ES-I3 (cell line): ENCODE measurements around the gene ZNF274.
"Not testable (repeated sequence)": the region's sequence is repeated elsewhere in the genome, so short reads cannot be mapped to it uniquely, and the experiment has no call there.

ENCODE experiments used
- H3K36me3 ChIP-seq: 2 replicates; pipeline ENCODE4 v1.6.1; 2013; ENCODE audit warnings: mild to moderate bottlenecking, low read length, control low read depth, moderate library complexity; ENCODE audit not compliant: insufficient read depth
- H3K4me1 ChIP-seq: 2 replicates; pipeline ENCODE4 v1.6.1; 2013; ENCODE audit warnings: mild to moderate bottlenecking, control low read depth, low read length; ENCODE audit not compliant: insufficient read depth
- H3K9ac ChIP-seq: 2 replicates; pipeline ENCODE4 v1.6.1; 2013; ENCODE audit warnings: low read depth, mild to moderate bottlenecking, low read length, moderate library complexity
- H3K9me3 ChIP-seq: 2 replicates; pipeline ENCODE4 v1.6.1; 2013; ENCODE audit warnings: mild to moderate bottlenecking, low read length, moderate library complexity; ENCODE audit not compliant: control insufficient read depth, insufficient read depth

The ZNF274 gene

DNA sequence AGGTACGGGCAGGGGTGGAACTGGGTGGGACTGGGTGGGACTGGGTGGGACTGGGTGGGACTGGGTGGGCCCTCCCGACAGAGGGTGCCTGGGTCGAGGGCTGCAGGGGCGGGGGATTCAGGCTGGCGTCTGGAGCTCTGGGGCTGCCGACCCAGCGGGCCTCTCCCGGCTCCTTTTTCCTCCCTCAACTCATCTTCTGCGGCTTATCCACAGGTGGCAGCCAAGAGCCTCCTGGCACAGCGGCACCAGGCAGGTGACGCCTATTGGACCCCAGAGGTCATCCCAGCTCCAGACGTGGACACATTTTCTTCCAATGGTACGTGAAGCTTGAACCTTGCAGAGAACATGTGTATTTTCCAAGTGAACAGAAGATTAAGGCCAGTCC lies 46.4 kb downstream of the ZNF274 start:
- Histone ChIP-seq H3K9me3 (peaks cover 5% of the 10 kb centered on the region; the same call in 1 of the 2 replicates), H3K9ac (peak overlapping the region; percentile 88), H3K4me1 (no peaks in the 10 kb centered on the region), H3K36me3 (peaks cover 36% of the 10 kb centered on the region)

DNA sequence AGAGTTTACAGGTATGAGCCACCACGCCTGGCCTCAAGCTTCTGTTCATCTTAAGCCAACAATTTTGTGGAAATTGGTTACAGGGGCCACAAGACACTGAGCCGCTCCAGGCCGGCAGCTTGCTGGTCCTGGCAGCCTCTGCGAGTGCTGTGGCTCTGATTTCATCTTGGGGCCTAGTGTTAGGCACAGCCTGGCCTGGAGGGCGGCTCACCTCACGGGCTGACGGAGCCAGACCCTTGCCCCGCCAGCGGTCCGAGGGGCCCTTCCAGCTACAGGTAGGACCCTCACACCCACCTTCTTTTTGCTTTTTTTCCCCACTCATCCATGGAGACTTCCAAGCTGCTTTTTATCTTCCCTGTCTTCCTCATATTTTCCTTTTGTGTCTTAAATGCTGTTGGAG lies 54.5 kb downstream of the ZNF274 start:
- 0 out of 2 replicates have a peak, but pooled peaks cover 3% of the 10 kb centered on the region for H3K9me3 ChIP-seq
- no peak overlapping the region for H3K9ac ChIP-seq
- H3K4me1 ChIP-seq, result no peaks in the 10 kb centered on the region
- H3K36me3 ChIP-seq, result peaks cover 58% of the 10 kb centered on the region

DNA sequence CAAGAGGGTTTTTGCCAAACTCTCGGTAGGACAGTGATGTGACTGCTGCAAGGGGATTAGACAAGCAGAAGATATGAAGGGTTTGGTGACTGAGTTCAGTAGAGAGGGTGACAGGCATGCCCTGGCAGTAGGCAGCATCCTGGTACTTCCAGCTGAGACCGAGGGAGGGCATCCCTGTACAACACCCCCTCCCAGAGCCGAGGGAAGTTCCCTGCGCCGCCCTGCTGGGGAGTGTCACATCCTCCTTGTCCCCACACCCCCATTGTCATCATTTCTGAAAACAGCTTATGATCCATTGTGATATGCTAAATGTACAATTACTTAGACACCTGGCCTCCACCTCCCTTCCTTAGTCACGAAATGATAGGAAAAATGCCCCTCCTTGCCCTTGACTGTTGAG lies 60.5 kb downstream of the ZNF274 start:
- H3K9ac ChIP-seq, result no peak overlapping the region
- peaks cover 23% of the 10 kb centered on the region for H3K9me3 ChIP-seq
- H3K36me3 ChIP-seq, result peaks cover 66% of the 10 kb centered on the region
- no peaks in the 10 kb centered on the region for H3K4me1 ChIP-seq

DNA sequence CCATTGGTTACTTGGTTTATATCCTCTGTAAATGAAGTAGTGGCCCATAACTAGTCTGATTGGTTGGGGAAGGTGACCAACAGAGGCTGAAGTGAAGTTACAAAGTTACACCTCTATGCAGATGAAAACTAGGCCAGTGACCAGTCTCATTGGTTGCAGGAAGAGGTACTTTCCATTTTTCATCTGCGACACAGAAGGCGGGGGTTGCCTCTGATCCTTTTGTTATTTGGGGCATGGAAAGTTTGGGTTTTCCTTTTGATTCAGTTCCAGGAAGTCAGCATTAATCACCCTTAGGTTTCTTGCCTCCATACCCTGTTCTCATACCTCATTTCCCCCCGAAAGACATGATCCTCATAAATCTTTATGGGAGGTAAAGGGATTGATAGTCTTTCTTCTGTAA lies 66.0 kb downstream of the ZNF274 start:
- Histone ChIP-seq H3K9me3 (peaks cover 67% of the 10 kb centered on the region), H3K36me3 (peaks cover 86% of the 10 kb centered on the region), H3K9ac (no peak overlapping the region), H3K4me1 (no peaks in the 10 kb centered on the region)

DNA sequence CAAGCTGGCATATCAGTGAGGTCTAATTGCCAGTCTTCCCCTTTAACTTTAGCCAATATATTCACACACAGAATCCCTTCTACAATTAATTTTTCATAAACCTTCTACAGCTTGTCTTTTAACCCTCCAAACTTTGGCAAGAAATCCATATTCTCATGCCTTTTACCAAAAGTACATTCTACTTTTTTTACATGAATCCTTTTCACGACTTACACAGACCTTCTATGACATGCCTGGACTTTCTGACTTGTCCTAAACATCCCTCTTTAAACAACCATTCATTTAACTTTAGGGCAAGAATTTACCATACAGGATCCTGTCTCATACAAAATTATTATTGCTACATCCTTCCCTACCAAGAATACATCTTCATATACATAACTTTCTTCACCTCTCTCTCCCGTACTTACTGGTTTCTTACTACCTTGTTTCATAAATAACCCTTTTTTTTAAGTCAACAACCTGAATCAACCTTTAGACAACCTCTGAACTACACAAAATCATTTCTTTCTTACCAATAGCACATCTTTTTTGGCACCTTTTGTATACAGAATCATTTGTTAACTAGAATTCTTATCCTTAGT lies 69.3 kb downstream of the ZNF274 start:
- Histone ChIP-seq H3K36me3 (peaks cover 81% of the 10 kb centered on the region), H3K9me3 (peaks cover 76% of the 10 kb centered on the region), H3K9ac (no peak overlapping the region)

DNA sequence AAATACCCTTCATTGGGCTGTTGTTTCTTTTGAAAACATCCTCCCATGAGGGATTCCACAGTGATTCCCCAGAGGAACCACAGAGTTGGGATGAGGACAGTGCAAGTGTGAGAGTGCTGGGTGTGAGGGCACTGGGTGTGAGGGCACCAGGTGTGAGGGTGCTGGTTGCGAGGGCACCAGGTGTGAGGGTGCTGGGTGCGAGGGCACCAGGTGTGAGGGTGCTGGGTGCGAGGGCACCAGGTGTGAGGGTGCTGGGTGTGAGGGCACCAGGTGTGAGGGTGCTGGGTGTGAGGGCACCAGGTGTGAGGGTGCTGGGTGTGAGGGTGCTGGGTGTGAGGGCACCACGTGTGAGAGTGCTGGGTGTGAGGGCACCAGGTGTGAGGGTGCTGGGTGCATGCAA lies 75.4 kb downstream of the ZNF274 start:
- H3K4me1 ChIP-seq, H3K9ac ChIP-seq: not testable (repeated sequence)
- peaks cover 82% of the 10 kb centered on the region for H3K36me3 ChIP-seq
- peaks cover 84% of the 10 kb centered on the region for H3K9me3 ChIP-seq

More for the DNA sequence above, 69.3 kb downstream of the ZNF274 start:
- H3K4me1 ChIP-seq, result no peaks in the 10 kb centered on the region

DNA sequence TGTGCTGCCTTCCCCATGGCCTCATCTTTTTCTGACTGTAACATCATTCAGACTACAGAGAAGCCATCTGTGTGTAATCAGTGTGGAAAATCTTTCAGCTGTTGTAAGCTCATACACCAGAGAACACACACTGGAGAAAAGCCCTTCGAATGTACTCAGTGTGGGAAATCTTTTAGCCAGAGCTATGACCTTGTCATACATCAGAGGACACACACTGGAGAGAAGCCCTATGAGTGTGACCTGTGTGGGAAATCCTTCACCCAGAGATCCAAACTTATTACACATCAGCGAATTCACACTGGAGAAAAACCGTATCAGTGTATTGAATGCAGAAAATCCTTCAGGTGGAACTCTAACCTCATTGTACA lies 78.7 kb downstream of the ZNF274 start:
- Histone ChIP-seq H3K36me3 (peaks cover 66% of the 10 kb centered on the region), H3K9me3 (peaks cover 77% of the 10 kb centered on the region), H3K9ac (no peak overlapping the region), H3K4me1 (no peaks in the 10 kb centered on the region)

DNA sequence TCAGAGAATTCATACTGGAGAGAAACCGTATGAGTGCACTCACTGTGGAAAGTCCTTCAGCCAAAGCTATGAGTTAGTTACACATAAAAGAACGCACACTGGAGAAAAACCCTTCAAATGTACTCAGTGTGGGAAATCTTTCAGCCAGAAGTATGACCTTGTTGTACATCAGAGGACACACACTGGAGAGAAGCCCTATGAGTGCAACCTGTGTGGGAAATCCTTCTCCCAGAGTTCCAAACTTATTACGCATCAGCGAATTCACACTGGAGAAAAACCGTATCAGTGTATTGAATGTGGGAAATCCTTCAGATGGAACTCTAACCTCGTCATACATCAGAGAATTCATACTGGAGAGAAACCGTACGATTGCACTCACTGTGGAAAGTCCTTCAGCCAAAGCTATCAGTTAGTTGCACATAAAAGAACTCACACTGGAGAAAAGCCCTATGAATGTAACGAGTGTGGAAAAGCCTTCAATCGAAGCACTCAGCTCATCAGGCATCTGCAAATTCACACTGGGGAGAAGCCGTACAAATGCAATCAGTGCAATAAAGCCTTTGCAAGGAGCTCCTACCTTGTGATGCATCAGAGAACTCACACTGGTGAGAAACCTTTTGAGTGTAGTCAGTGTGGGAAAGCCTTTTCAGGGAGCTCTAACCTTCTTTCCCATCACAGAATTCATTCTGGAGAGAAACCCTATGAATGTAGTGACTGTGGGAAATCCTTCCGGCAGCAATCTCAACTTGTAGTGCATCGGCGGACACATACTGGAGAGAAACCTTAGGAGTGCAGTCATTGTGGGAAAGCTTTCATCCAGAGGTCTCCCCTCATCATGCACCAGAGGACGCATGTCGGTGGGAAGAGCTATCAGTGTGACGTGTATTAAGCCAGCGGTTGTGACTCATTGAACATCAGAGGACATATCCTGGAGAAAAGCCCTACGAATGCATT lies 79.4 kb downstream of the ZNF274 start:
- H3K36me3 ChIP-seq, result peaks cover 65% of the 10 kb centered on the region

DNA sequence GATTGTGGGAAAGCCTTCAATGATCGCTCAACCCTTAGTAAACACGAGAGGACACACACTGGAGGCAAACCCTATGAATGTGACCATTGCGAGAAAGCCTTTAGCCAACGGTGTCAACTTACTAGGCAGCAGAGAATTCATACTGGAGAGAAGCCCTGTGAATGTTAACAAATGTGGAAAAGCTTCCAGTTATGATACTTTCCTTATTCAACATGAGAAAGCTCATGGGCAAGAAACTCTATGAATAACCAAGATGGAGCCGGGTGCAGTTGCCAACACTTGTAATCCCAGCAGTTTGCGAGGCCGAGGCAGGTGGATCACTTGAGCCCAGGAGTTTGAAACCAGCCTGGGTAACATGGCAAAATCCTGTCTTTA lies 80.0 kb downstream of the ZNF274 start:
- H3K9ac ChIP-seq, result no peak overlapping the region
- H3K9me3 ChIP-seq, result peaks cover 77% of the 10 kb centered on the region
- no peaks in the 10 kb centered on the region for H3K4me1 ChIP-seq
- peaks cover 58% of the 10 kb centered on the region for H3K36me3 ChIP-seq

More for the DNA sequence above, 79.4 kb downstream of the ZNF274 start:
- Histone ChIP-seq H3K4me1 (no peaks in the 10 kb centered on the region), H3K9me3 (peaks cover 79% of the 10 kb centered on the region), H3K9ac (no peak overlapping the region)
